ENCODE measurements around the gene DNAH5.
"Not testable (repeated sequence)": the region's sequence is repeated elsewhere in the genome, so short reads cannot be mapped to it uniquely, and the experiment has no call there.

The DNAH5 gene

GRCh38 chr5:13830536-13830935, 114.0 kb downstream of the DNAH5 start:
- FAIRE-seq = no peak

GRCh38 chr5:13821366-13821765, 123.1 kb downstream of the DNAH5 start:
- DNase-seq (ENCODE audit: insufficient read length) (no peak), FAIRE-seq (no peak)
- TF ChIP-seq TAF1 (IDR thresholded peaks at IDR 0.05; ENCODE audit: borderline replicate concordance, low read depth, low read length) (no peak), POLR2A (IDR thresholded peaks at IDR 0.05; ENCODE audit: low read depth, low read length) (no peak), POLR2AphosphoS5 (IDR thresholded peaks at IDR 0.05; ENCODE audit: low read depth, low read length) (no peak)

More at GRCh38 chr5:13830536-13830935, 114.0 kb downstream of the DNAH5 start:
- DNase-seq (ENCODE audit: insufficient read length) = no peak
- TF ChIP-seq TAF1 (IDR thresholded peaks at IDR 0.05; ENCODE audit: borderline replicate concordance, low read depth, low read length) = no peak

GRCh38 chr5:13816126-13816525, 128.4 kb downstream of the DNAH5 start:
- no peak for DNase-seq (ENCODE audit: insufficient read length)
- no peak for FAIRE-seq
- TF ChIP-seq TAF1 (IDR thresholded peaks at IDR 0.05; ENCODE audit: borderline replicate concordance, low read depth, low read length) = no peak
- TF ChIP-seq POLR2AphosphoS5 (IDR thresholded peaks at IDR 0.05; ENCODE audit: low read depth, low read length) = no peak
- TF ChIP-seq POLR2A (IDR thresholded peaks at IDR 0.05; ENCODE audit: low read depth, low read length) = no peak

GRCh38 chr5:13814301-13814700, 130.2 kb downstream of the DNAH5 start:
- DNase-seq (ENCODE audit: insufficient read length) (no peak), FAIRE-seq (no peak)
- TF ChIP-seq POLR2A (IDR thresholded peaks at IDR 0.05; ENCODE audit: low read depth, low read length) (no peak), TAF1 (IDR thresholded peaks at IDR 0.05; ENCODE audit: borderline replicate concordance, low read depth, low read length) (no peak), POLR2AphosphoS5 (IDR thresholded peaks at IDR 0.05; ENCODE audit: low read depth, low read length) (no peak)

- FAIRE-seq (no peak), DNase-seq (ENCODE audit: insufficient read length) (no peak)
- TF ChIP-seq POLR2AphosphoS5 (IDR thresholded peaks at IDR 0.05; ENCODE audit: low read depth, low read length) (no peak), TAF1 (IDR thresholded peaks at IDR 0.05; ENCODE audit: borderline replicate concordance, low read depth, low read length) (no peak), POLR2A (IDR thresholded peaks at IDR 0.05; ENCODE audit: low read depth, low read length) (no peak)
Observed at GRCh38 chr5:13809921-13810320, 134.6 kb downstream of the DNAH5 start.

GRCh38 chr5:13804336-13804735, 140.2 kb downstream of the DNAH5 start:
- no peak for TF ChIP-seq TAF1 (IDR thresholded peaks at IDR 0.05; ENCODE audit: borderline replicate concordance, low read depth, low read length)
- no peak for TF ChIP-seq POLR2AphosphoS5 (IDR thresholded peaks at IDR 0.05; ENCODE audit: low read depth, low read length)
- no peak for TF ChIP-seq POLR2A (IDR thresholded peaks at IDR 0.05; ENCODE audit: low read depth, low read length)
- DNase-seq (ENCODE audit: insufficient read length) (no peak), FAIRE-seq (no peak)

- not testable (repeated sequence) for DNase-seq (ENCODE audit: insufficient read length); FAIRE-seq
Observed at GRCh38 chr5:13798569-13798968, 145.9 kb downstream of the DNAH5 start.

GRCh38 chr5:13785781-13786415, 158.6 kb downstream of the DNAH5 start:
- no peak for FAIRE-seq

GRCh38 chr5:13783726-13784125, 160.8 kb downstream of the DNAH5 start:
- DNase-seq (ENCODE audit: insufficient read length) = no peak
- FAIRE-seq = no peak
- TF ChIP-seq POLR2A (IDR thresholded peaks at IDR 0.05; ENCODE audit: low read depth, low read length) (no peak), POLR2AphosphoS5 (IDR thresholded peaks at IDR 0.05; ENCODE audit: low read depth, low read length) (no peak), TAF1 (IDR thresholded peaks at IDR 0.05; ENCODE audit: borderline replicate concordance, low read depth, low read length) (no peak)

More at GRCh38 chr5:13785781-13786415, 158.6 kb downstream of the DNAH5 start:
- TF ChIP-seq POLR2AphosphoS5 (IDR thresholded peaks at IDR 0.05; ENCODE audit: low read depth, low read length) = no peak
- TF ChIP-seq TAF1 (IDR thresholded peaks at IDR 0.05; ENCODE audit: borderline replicate concordance, low read depth, low read length) = no peak
- no peak for TF ChIP-seq POLR2A (IDR thresholded peaks at IDR 0.05; ENCODE audit: low read depth, low read length)
- no peak for DNase-seq (ENCODE audit: insufficient read length)

- no peak for FAIRE-seq
- no peak for DNase-seq (ENCODE audit: insufficient read length)
- TF ChIP-seq TAF1 (IDR thresholded peaks at IDR 0.05; ENCODE audit: borderline replicate concordance, low read depth, low read length) = no peak
- TF ChIP-seq POLR2A (IDR thresholded peaks at IDR 0.05; ENCODE audit: low read depth, low read length) = no peak
- no peak for TF ChIP-seq POLR2AphosphoS5 (IDR thresholded peaks at IDR 0.05; ENCODE audit: low read depth, low read length)
Observed at GRCh38 chr5:13780081-13780480, 164.4 kb downstream of the DNAH5 start.

- FAIRE-seq = no peak
- DNase-seq (ENCODE audit: insufficient read length) = no peak
- TF ChIP-seq POLR2AphosphoS5 (IDR thresholded peaks at IDR 0.05; ENCODE audit: low read depth, low read length) = no peak
- TF ChIP-seq POLR2A (IDR thresholded peaks at IDR 0.05; ENCODE audit: low read depth, low read length) = no peak
- no peak for TF ChIP-seq TAF1 (IDR thresholded peaks at IDR 0.05; ENCODE audit: borderline replicate concordance, low read depth, low read length)
Observed at GRCh38 chr5:13773649-13774048, 170.8 kb downstream of the DNAH5 start.

GRCh38 chr5:13771011-13771571, 173.4 kb downstream of the DNAH5 start:
- no peak for DNase-seq (ENCODE audit: insufficient read length)
- TF ChIP-seq POLR2A (IDR thresholded peaks at IDR 0.05; ENCODE audit: low read depth, low read length) = no peak
- TF ChIP-seq TAF1 (IDR thresholded peaks at IDR 0.05; ENCODE audit: borderline replicate concordance, low read depth, low read length) = no peak
- TF ChIP-seq POLR2AphosphoS5 (IDR thresholded peaks at IDR 0.05; ENCODE audit: low read depth, low read length) = no peak
- FAIRE-seq = no peak
